Measurements from ENCODE around the gene AFAP1L1. TPM values are rescaled to one million over a fixed set of nuclear protein-coding genes. Genes with fewer than 3 reads are reported as not detected.

The AFAP1L1 gene
- total RNA-seq, 1 donor from 2014 or later, result not detected

DNA sequence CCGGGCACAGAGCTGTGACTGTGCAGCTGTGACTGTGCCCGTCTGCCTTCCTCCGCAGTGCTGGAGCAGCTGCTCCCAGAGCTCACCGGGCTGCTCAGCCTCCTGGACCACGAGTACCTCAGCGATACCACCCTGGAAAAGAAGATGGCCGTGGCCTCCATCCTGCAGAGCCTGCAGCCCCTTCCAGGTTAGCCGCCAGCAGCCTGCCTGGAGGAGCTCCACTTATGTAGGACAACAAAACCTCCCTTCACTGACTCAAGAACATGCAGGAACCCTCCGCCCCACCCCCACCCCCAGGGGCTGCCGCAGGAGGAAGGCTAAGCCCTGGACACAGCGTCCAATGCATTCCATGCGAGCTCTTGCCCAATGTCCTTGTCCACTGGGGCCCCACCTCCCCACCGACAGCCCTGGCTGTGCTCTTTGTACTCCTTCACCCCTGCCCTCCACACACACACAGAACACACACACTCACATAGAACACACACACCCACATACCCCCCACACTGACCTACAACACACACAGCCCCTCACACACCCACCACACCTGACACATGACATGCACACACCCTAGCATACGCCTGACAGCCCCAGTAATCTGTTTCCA lies 27.9 kb downstream of the AFAP1L1 start:
- H3K4me1 Mint-ChIP-seq (ENCODE audit: low read depth), result no peaks in the 10 kb centered on the region
- no peak for DNase-seq (ENCODE audit: low spot score)
- intact Hi-C loops (cut with micrococcal nuclease), result no loop called here
- H3K27ac Mint-ChIP-seq, result no peak overlapping the region
- H3K4me3 Mint-ChIP-seq, result no peak overlapping the region
- no peaks in the 10 kb centered on the region for H3K36me3 Mint-ChIP-seq (ENCODE audit: low read depth)
- no peaks in the 10 kb centered on the region for H3K9me3 Mint-ChIP-seq
- peaks cover 14% of the 10 kb centered on the region for H3K27me3 Mint-ChIP-seq (ENCODE audit: insufficient read depth)

DNA sequence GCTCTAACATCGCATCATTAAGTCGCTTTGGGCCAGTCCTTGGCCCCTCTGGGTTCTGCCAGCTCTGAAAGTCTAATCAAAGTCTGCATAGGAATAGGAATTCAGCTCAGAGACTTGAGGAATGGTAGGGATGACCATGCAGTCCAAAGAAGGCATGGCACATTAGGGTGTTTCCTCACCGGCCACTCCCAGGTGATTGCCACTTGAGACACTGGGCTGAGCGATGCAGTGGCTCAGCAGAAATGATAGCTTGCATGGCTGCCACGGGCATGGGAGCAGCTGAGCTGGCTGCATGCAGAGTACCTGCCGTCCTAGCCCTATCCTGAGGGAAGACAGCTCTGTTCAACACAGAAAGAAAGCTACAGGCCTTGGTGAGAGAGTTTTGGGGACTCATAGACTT lies 28.8 kb downstream of the AFAP1L1 start:
- peaks cover 8% of the 10 kb centered on the region for H3K27me3 Mint-ChIP-seq (ENCODE audit: insufficient read depth)
- intact Hi-C loops (cut with micrococcal nuclease), result no loop called here
- no peaks in the 10 kb centered on the region for H3K9me3 Mint-ChIP-seq
- H3K27ac Mint-ChIP-seq, result no peak overlapping the region
- no peak overlapping the region for H3K4me3 Mint-ChIP-seq
- H3K36me3 Mint-ChIP-seq (ENCODE audit: low read depth), result no peaks in the 10 kb centered on the region
- H3K4me1 Mint-ChIP-seq (ENCODE audit: low read depth), result no peaks in the 10 kb centered on the region
- DNase-seq (ENCODE audit: low spot score), result no peak

- intact Hi-C loops (cut with micrococcal nuclease), result no loop called here
- DNase-seq (ENCODE audit: low spot score), result no peak
- H3K36me3 Mint-ChIP-seq (ENCODE audit: low read depth), result no peaks in the 10 kb centered on the region
- no peak overlapping the region for H3K27ac Mint-ChIP-seq
- H3K27me3 Mint-ChIP-seq (ENCODE audit: insufficient read depth), result peaks cover 8% of the 10 kb centered on the region
- H3K4me3 Mint-ChIP-seq, result no peak overlapping the region
- H3K9me3 Mint-ChIP-seq, result no peaks in the 10 kb centered on the region
- no peaks in the 10 kb centered on the region for H3K4me1 Mint-ChIP-seq (ENCODE audit: low read depth)
Measured at GRCh38 chr5:149301049-149301743, 29.5 kb downstream of the AFAP1L1 start.

- no peak for DNase-seq (ENCODE audit: low spot score)
- intact Hi-C loops (cut with micrococcal nuclease), result no loop called here
Measured at GRCh38 chr5:149301744-149302380, 30.2 kb downstream of the AFAP1L1 start.

DNA sequence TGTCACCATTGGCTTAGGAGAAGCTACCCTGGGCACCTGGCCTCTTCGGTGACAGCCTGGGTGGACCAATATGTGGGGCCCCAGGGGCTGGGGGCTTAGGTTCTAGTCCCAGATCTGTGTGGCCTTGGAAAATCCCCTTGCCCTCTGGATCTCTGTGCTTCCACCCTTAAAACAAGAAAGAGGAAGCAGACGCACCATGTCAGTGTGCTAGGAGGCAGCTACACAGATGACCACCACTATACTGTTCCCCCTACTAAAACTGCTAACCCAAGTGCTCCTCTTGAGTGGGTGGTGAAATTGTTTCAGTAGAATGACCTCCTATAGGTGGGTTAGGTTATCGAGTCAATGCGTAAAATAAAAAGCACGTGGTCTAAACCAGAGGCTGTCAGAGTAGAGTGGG lies 31.0 kb downstream of the AFAP1L1 start:
- DNase-seq (ENCODE audit: low spot score), result no peak
- intact Hi-C loops (cut with micrococcal nuclease), result no loop called here
- H3K36me3 Mint-ChIP-seq (ENCODE audit: low read depth), result no peaks in the 10 kb centered on the region
- peaks cover 8% of the 10 kb centered on the region for H3K27me3 Mint-ChIP-seq (ENCODE audit: insufficient read depth)
- no peaks in the 10 kb centered on the region for H3K9me3 Mint-ChIP-seq
- H3K27ac Mint-ChIP-seq, result no peak overlapping the region
- H3K4me1 Mint-ChIP-seq (ENCODE audit: low read depth), result no peaks in the 10 kb centered on the region
- H3K4me3 Mint-ChIP-seq, result no peak overlapping the region

More at GRCh38 chr5:149301744-149302380, 30.2 kb downstream of the AFAP1L1 start:
- Mint-ChIP-seq H3K4me1 (ENCODE audit: low read depth) (no peaks in the 10 kb centered on the region), H3K36me3 (ENCODE audit: low read depth) (no peaks in the 10 kb centered on the region), H3K9me3 (no peaks in the 10 kb centered on the region), H3K27me3 (ENCODE audit: insufficient read depth) (peaks cover 8% of the 10 kb centered on the region), H3K4me3 (no peak overlapping the region), H3K27ac (no peak overlapping the region)

GRCh38 chr5:149303210-149303609 lies 31.6 kb downstream of the AFAP1L1 start:
- Mint-ChIP-seq H3K4me1 (ENCODE audit: low read depth) (no peaks in the 10 kb centered on the region), H3K27ac (no peak overlapping the region)

GRCh38 chr5:149304195-149305078 lies 32.8 kb downstream of the AFAP1L1 start:
- no peak overlapping the region for H3K4me3 Mint-ChIP-seq
- no peaks in the 10 kb centered on the region for H3K4me1 Mint-ChIP-seq (ENCODE audit: low read depth)
- H3K27me3 Mint-ChIP-seq (ENCODE audit: insufficient read depth), result peaks cover 2% of the 10 kb centered on the region
- intact Hi-C loops (cut with micrococcal nuclease), result no loop called here
- no peak for DNase-seq (ENCODE audit: low spot score)
- no peak overlapping the region for H3K27ac Mint-ChIP-seq
- H3K9me3 Mint-ChIP-seq, result no peaks in the 10 kb centered on the region
- no peaks in the 10 kb centered on the region for H3K36me3 Mint-ChIP-seq (ENCODE audit: low read depth)

More at GRCh38 chr5:149303210-149303609, 31.6 kb downstream of the AFAP1L1 start:
- no peak for DNase-seq (ENCODE audit: low spot score)
- Mint-ChIP-seq H3K36me3 (ENCODE audit: low read depth) (no peaks in the 10 kb centered on the region), H3K4me3 (no peak overlapping the region), H3K27me3 (ENCODE audit: insufficient read depth) (peaks cover 8% of the 10 kb centered on the region), H3K9me3 (no peaks in the 10 kb centered on the region)
- intact Hi-C loops (cut with micrococcal nuclease), result no loop called here

- H3K27me3 Mint-ChIP-seq (ENCODE audit: insufficient read depth), result peaks cover 2% of the 10 kb centered on the region
- H3K4me3 Mint-ChIP-seq, result no peak overlapping the region
- no peak for DNase-seq (ENCODE audit: low spot score)
- H3K4me1 Mint-ChIP-seq (ENCODE audit: low read depth), result no peaks in the 10 kb centered on the region
- no peaks in the 10 kb centered on the region for H3K36me3 Mint-ChIP-seq (ENCODE audit: low read depth)
- no peak overlapping the region for H3K27ac Mint-ChIP-seq
- H3K9me3 Mint-ChIP-seq, result no peaks in the 10 kb centered on the region
- intact Hi-C loops (cut with micrococcal nuclease), result no loop called here
Measured at GRCh38 chr5:149309354-149309753, 37.7 kb downstream of the AFAP1L1 start.

GRCh38 chr5:149310488-149310887 lies 38.8 kb downstream of the AFAP1L1 start:
- intact Hi-C loops (cut with micrococcal nuclease), result no loop called here
- peaks cover 2% of the 10 kb centered on the region for H3K27me3 Mint-ChIP-seq (ENCODE audit: insufficient read depth)
- no peaks in the 10 kb centered on the region for H3K9me3 Mint-ChIP-seq
- no peaks in the 10 kb centered on the region for H3K4me1 Mint-ChIP-seq (ENCODE audit: low read depth)
- DNase-seq (ENCODE audit: low spot score), result no peak
- H3K36me3 Mint-ChIP-seq (ENCODE audit: low read depth), result no peaks in the 10 kb centered on the region
- no peak overlapping the region for H3K27ac Mint-ChIP-seq
- H3K4me3 Mint-ChIP-seq, result no peak overlapping the region

DNA sequence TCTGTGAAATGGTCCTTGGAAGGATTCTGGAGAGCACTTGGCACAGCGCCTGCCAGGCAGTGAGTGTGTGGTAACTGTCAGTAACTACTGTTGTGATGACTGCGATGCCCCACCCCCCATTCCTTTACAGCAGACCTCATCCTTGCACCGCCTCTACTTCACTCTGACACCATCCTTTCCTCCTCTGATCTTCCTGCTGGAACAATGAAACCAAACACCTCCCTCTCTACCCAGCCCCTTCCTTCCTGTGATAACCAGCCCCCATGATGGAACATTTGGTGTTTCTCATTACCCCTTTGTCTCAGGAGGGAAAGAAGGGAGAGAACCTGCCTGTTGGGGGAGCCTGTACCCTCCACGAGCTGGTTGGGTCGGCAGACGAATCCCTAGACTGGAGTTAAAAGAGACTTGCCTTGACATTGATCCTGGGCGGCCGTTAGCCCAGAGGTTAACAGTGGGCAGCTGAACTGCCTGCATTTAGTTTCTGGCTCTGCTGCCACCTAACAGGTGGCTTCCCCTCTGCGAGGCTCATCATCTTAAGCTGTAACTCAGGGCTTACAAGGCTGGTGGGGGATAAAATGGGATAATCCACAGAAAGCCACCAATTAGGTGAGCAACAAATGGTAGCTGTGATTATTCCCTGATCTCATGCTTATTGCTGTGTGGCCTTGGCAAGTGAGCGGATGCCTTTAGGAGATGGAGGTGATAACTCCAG lies 39.4 kb downstream of the AFAP1L1 start:
- no peak overlapping the region for H3K27ac Mint-ChIP-seq
- no peaks in the 10 kb centered on the region for H3K4me1 Mint-ChIP-seq (ENCODE audit: low read depth)
- no peaks in the 10 kb centered on the region for H3K9me3 Mint-ChIP-seq
- intact Hi-C loops (cut with micrococcal nuclease), result no loop called here
- no peak for DNase-seq (ENCODE audit: low spot score)
- H3K36me3 Mint-ChIP-seq (ENCODE audit: low read depth), result no peaks in the 10 kb centered on the region
- H3K4me3 Mint-ChIP-seq, result no peak overlapping the region
- peaks cover 2% of the 10 kb centered on the region for H3K27me3 Mint-ChIP-seq (ENCODE audit: insufficient read depth)

GRCh38 chr5:149313151-149313841 lies 41.6 kb downstream of the AFAP1L1 start:
- Mint-ChIP-seq H3K27me3 (ENCODE audit: insufficient read depth) (peaks cover 2% of the 10 kb centered on the region), H3K4me1 (ENCODE audit: low read depth) (no peaks in the 10 kb centered on the region), H3K9me3 (no peaks in the 10 kb centered on the region), H3K36me3 (ENCODE audit: low read depth) (no peaks in the 10 kb centered on the region), H3K27ac (no peak overlapping the region), H3K4me3 (no peak overlapping the region)
- intact Hi-C loops (cut with micrococcal nuclease), result no loop called here
- no peak for DNase-seq (ENCODE audit: low spot score)

GRCh38 chr5:149314571-149315111 lies 43.0 kb downstream of the AFAP1L1 start:
- no peak overlapping the region for H3K4me3 Mint-ChIP-seq
- peaks cover 2% of the 10 kb centered on the region for H3K27me3 Mint-ChIP-seq (ENCODE audit: insufficient read depth)
- no peak for DNase-seq (ENCODE audit: low spot score)
- no peak overlapping the region for H3K27ac Mint-ChIP-seq
- H3K4me1 Mint-ChIP-seq (ENCODE audit: low read depth), result no peaks in the 10 kb centered on the region
- intact Hi-C loops (cut with micrococcal nuclease), result no loop called here
- H3K9me3 Mint-ChIP-seq, result no peaks in the 10 kb centered on the region
- H3K36me3 Mint-ChIP-seq (ENCODE audit: low read depth), result no peaks in the 10 kb centered on the region

Data from activated T-helper 1 cell treated with anti-CD3 and anti-CD28 coated beads, Interleukin-12 subunit alpha, Interleukin-12 subunit beta, Interleukin-2, Interleukin-4 antibody, amounts not matched to agents 30 ng/mL and 10 ng/mL and 1 ng/mL, durations not matched to agents 14 hours and 24 hours and 36 hours (primary cell).